GM19099 (cell line): ENCODE measurements around the gene CTBP1.

ENCODE experiments used
- POLR2A ChIP-seq: IDR thresholded peaks from 3 replicates; pipeline ENCODE4 v1.6.1; 2011; ENCODE audit warnings: low read depth; ENCODE audit not compliant: insufficient read length; ENCODE audit errors: extremely low read depth

CTBP1 gene

DNA sequence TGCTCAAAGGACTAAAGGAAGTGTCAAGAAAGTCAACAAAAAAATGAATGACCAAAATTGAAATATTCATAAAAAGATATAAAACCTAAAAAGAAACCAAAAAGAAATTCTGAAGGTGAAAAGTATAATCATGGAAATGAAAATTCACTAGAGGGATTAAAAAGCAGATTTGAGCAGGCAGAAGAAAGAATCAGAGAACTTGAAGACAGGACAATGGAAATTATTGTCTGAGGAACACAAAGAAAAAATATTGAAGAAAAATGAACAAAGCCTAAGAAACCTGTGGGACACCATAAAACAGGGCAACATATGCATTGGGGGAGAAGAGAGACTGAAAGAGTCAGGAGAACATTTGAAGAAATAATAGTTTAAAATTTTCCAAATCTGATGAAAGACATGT lies 66.6 kb downstream of the CTBP1 start:
- no peak for TF ChIP-seq POLR2A

DNA sequence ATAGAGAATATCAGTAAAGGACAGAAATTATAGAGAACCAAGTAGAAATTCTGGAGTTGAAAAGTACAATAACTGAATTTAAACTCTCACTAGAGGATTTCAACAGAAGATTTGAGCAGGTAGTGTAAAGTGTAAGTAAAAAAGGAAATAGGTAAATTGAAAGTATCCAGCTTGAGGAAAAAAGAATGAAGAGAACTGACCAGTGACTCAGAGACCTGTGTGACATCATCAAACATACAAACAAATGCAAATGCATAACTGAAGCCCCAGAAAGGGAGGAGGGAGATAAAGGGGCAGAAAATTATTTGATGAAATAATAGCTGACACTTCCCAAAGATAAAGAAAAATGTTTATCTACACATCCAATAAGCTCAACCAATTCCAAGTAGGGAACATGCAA lies 68.3 kb downstream of the CTBP1 start:
- TF ChIP-seq POLR2A: no peak

- no peak for TF ChIP-seq POLR2A
Measured at GRCh38 chr4:1179976-1180375, 69.0 kb downstream of the CTBP1 start.

DNA sequence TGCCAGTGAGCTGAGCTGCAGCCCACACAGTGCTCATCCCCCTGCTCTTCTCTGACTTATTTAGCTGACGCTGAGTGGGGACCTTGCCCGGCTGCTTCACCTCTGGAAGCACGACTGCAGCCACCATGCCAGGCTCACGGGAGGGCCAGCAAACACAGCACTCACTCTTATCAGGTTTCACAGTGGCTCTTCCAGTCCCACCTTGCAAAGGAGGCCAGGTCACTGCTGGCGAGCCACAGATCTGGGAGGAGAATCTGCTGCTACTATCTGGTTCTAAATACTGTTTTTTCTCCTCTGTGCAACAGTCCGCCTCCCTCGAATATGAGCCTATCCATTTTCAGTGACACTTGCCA lies 69.9 kb downstream of the CTBP1 start:
- no peak for TF ChIP-seq POLR2A

- no peak for TF ChIP-seq POLR2A
Measured at GRCh38 chr4:1178300-1179088, 70.4 kb downstream of the CTBP1 start.

DNA sequence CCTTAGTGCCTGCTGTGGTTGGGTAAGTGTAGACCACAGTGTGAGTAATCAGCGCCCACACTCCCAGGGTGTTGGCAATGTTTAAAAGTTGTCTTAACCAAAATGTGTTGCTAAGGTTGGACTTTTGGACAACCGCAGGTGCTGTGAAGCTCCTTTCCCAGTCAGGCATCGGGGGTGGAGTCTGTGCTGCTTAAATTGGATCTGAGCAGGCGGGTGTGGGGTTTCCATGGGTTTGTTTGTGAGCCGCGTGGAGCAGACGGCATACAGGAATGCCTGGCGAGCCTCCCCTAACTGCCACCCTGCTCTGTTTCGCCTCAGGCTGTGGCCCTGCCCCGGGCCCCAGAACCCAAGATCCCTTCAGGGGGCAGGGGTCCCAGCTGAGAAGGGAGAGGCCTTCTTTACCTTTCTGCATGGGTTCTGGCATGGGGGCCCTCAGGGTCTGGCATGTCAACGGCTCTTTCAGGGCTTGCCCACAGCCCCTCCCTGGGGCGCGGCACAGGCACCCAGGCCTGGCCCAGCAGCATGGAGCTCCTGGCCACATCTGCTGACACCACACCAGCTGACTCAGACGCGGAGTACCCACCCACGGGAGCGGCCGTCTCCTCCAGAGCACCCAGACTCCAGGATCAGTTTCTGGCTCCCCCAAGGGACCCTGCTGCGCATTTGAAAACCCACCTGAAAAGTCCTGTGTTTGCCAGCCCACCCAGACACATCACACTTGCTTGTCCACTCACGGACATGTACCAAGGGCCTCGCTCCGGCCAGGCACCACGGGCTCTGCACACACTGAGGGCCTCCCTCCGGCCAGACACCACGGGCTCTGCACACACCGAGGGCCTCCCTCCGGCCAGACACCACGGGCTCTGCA lies 71.4 kb downstream of the CTBP1 start:
- no peak for TF ChIP-seq POLR2A

DNA sequence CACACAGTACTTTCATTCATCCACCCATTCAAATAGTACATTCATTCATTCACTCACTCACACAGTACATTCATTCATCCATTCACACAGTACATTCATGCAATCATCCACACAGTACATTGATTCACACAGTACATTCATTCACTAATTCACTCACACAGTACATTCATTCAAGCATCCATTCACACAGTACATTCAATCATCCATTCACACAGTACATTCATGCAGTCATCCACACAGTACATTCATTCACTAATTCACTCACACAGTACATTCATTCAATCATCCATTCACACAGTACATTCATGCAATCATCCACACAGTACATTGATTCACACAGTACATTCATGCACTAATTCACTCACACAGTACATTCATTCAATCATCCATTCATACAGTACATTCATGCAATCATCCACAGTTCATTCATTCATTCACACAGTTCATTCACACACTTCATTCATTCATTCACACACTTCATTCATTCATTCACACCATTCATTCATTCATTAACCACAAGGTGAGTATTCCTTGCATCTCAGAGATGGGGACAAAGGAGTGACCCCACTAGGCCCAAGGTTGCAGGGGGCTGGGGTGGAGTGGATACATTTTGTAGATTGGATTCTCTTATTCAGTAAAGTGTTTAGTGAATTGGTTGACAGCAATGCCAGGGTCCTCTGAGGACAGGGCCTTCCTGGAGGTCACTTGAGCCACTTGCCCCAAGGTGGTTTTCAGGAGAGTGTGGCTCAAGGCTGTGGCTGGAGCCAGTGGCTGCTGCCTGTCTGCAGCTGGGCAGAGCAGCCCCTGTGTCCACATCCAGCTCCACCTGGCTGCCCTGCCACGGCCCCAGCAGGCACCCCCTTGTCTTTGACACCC lies 72.3 kb downstream of the CTBP1 start:
- TF ChIP-seq POLR2A: no peak

GRCh38 chr4:1175635-1176229 lies 73.2 kb downstream of the CTBP1 start:
- no peak for TF ChIP-seq POLR2A

GRCh38 chr4:1174941-1175634 lies 73.8 kb downstream of the CTBP1 start:
- TF ChIP-seq POLR2A: no peak

DNA sequence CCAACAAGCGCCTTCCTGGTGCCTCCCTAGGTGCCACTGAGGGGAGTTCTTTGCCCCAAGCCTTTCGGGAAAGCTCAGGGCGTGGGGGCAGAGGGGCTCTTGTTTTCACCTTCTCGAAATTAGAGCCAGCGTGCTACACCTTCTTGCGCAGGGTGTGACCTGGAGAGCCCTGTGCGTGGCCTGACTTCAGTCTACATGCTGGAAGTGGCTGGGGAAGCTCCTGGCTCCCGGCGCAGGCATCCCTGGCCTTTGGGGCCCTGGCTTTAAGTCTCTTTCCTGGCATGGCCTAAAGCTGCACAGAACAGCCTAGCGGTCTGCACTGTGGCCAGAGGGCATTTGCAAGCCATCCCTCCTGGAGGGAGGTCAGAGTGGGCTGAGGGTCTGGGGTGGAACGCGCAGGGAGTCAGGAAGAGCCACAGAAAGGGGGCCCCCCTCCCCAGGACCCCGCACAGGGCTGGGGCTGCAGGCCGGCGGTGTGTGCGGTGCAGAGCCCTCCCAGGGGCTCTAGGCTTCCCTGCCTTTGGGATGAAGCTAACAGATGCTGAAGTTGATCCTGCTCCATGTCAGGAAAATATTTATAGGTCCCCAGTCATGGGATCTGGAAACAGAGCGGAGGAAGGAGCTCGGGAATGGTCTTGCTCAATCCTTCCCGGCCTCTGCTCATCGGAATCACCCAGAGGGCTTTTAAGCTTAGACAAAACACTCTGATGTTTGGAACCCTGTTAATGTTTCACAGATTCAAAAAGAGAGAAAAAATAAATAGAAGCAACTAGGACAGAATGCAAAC lies 75.8 kb downstream of the CTBP1 start:
- TF ChIP-seq POLR2A: no peak

- TF ChIP-seq POLR2A: no peak
Measured at GRCh38 chr4:1172228-1172851, 76.6 kb downstream of the CTBP1 start, which contains the start of gene SPON2. SPON2 (minus strand) TSS chr4:1172583.

DNA sequence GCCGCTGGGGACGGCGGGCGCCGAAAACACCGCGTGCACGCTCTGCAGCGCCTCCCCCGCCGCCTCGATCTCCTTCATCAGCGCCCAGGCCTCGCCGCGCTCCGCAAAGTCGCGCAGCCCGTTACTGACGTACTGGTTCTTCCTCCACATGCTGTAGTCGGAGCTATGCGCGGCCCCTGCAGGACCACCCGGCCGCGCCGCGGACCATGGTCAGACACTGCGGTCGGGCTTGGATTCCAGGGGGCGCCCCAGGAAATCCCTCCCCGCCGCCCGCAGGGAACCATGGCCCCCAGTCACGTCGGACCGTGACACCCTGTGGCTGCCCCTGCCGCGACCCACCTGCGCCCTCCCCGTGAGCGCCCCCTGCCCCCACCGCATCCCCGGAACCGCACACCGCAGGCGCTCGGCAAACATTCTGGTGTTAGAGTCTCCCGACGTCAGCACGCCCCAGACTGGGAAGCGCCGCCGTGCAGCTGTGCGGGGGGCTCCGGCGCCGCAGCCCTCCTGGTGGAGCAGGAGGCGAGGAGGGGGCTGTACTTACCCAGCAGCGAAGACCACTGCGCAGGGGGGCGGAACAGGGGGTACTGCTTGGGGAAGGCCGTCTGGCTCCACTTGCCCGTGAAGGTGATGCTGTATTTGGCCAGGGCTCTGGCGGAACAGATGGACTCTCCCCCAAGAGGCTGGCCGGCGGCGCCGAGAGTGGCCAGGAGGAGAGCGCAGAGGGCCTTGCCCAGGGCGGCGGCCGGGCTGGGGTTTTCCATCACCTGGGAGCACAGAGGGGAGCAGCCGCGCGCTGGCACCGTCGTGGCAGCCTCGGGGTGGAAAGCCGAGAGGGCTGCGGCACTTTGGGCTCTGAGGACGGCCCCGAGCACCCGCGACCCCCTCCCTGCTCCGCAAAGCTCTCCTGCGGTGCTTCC lies 77.4 kb downstream of the CTBP1 start:
- no peak for TF ChIP-seq POLR2A
